ENCODE measurements around the gene ISY1. TPM values are rescaled to one million over a fixed set of nuclear protein-coding genes. Genes with fewer than 3 reads are reported as not detected.

The ISY1 gene
- total and polyA plus RNA-seq, 7 experiments from 2014 or later: 27.6 to 130 (median 39.4) TPM

DNA sequence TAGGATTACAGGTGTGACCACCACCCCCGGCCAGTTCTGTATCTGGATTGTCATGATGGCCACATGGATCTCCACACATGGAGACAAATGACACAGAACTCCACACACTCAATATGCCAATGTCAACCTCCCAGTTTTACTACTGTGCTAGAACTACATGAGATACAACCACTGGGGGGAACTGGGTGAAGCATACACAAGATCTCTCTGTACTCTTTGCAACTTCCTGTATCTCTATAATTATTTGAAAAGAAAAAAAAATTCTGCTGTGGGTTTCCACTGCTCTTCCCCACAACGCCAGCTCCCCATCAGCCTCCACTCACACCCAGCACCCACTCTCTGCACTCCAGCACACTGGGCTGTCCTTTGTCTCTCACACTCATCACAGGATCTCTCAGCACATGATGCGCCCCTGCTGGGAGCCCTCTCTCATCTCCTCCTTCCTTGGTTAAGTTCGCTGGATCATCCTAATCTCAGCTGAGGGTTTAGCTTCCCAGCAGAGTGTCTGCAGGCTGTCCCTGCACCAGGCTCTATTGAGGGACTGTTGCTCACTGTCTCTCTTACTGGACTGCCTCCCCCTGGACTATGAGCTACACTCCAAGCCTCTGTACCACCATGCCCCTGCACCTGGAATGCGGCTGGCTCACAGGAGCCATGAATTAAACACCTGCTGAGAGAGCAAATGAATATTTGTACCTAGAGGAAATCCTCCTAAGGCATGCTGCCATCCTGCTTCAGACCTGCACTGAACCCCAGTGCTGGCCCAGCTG lies 28.6 kb downstream of the ISY1 start:
- DNase-seq (no peak), ATAC-seq (peak; percentile 38)
- Mint-ChIP-seq H3K4me3 (peak overlapping the region in 5 of 10 donors; percentile 7 to 50 (median 34)), H3K36me3 (peaks cover 8 to 44% (median 21%) of the 10 kb centered on the region in 5 donors), H3K9me3 (no peaks in the 10 kb centered on the region), H3K27ac (peak overlapping the region; percentile 10 to 89 (median 79)), H3K27me3 (no peaks in the 10 kb centered on the region), H3K4me1 (peaks cover 3 to 32% (median 17%) of the 10 kb centered on the region in 7 donors)
- no peaks in the 10 kb centered on the region for H3K27me3 ChIP-seq (ENCODE audit: control insufficient read depth in 2 of 2, insufficient read depth in 2 of 2, low read length in 2 of 2)
- ChIA-PET POLR2A (interaction anchor here (0.6 to 10.8 kb wide), 5 partner anchors 10 to 105 kb away, joined by 3 to 89 read pairs (median 4); partner anchors contain the start of gene RAB43), CTCF (interaction anchor here (0.8 kb wide), 1 partner anchor 116 kb away, joined by 3 read pairs; no protein-coding TSS in a partner anchor)
- H3K9me3 ChIP-seq (ENCODE audit: control insufficient read depth in 2 of 3, low read length in 3 of 3): no peaks in the 10 kb centered on the region
- H3K36me3 ChIP-seq (ENCODE audit: control insufficient read depth in 2 of 3, insufficient read depth in 3 of 3, low read length in 3 of 3): peaks cover 21 to 82% (median 29%) of the 10 kb centered on the region in 3 experiments
- intact Hi-C loops (cut with micrococcal nuclease): loop anchor here in 1 of 2 donors (2.0 kb wide), 1 partner anchor 13 kb away; no protein-coding TSS in a partner anchor
- H3K4me3 ChIP-seq (ENCODE audit: low read length): no peak overlapping the region
- peak overlapping the region; percentile 3 for H3K27ac ChIP-seq (ENCODE audit: low read depth, low read length)
- H3K4me1 ChIP-seq (ENCODE audit: control insufficient read depth in 2 of 2, insufficient read depth in 2 of 2, low read length in 2 of 2): peaks cover 0 to 7% of the 10 kb centered on the region in 2 donors

DNA sequence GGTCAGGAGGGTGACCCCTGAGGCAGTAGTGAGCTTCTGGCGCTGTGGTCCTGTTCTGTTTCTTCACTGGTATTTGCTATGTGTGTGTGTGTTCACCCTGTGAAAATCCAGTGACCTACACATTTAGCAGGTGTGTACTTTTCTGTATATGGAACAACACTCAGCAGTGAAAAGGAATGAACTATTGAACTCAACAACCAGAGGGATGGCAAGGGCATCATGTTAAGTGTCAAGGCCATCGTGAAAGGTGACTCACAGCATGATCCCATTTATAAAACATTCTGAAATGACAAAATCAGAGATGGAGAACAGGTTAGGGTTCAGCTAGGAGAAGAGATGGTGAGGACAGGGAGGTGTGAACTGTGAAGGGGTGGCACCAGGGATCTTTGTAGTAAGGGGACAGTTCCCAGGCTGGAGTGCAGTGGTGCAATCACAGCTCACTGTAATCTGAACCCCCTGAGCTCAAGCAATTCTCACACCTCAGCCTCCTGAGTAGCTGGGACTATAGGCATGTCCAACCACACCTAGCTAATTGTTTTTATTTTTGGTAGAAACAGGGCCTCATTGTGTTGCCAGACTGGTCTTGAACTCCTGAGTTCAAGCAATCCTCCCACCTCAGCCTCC lies 29.3 kb downstream of the ISY1 start:
- peaks cover 19 to 78% (median 29%) of the 10 kb centered on the region in 3 experiments for H3K36me3 ChIP-seq (ENCODE audit: control insufficient read depth in 2 of 3, insufficient read depth in 3 of 3, low read length in 3 of 3)
- H3K4me3 ChIP-seq (ENCODE audit: low read length): no peak overlapping the region
- H3K4me1 ChIP-seq (ENCODE audit: control insufficient read depth in 2 of 2, insufficient read depth in 2 of 2, low read length in 2 of 2): peaks cover 0 to 7% of the 10 kb centered on the region in 2 donors
- intact Hi-C loops (cut with micrococcal nuclease): loop anchor here in 1 of 2 donors (2.0 kb wide), 1 partner anchor 13 kb away; no protein-coding TSS in a partner anchor
- no peaks in the 10 kb centered on the region for H3K27me3 ChIP-seq (ENCODE audit: control insufficient read depth in 2 of 2, insufficient read depth in 2 of 2, low read length in 2 of 2)
- Mint-ChIP-seq H3K27ac (peak overlapping the region in 8 of 9 donors; percentile 16 to 89 (median 80)), H3K9me3 (no peaks in the 10 kb centered on the region), H3K4me1 (peaks cover 3 to 32% (median 17%) of the 10 kb centered on the region in 7 donors), H3K27me3 (no peaks in the 10 kb centered on the region), H3K4me3 (peak overlapping the region in 2 of 10 donors; percentile 34 to 50), H3K36me3 (peaks cover 8 to 44% (median 21%) of the 10 kb centered on the region in 5 donors)
- ChIA-PET CTCF (interaction anchor here (0.6 to 1.4 kb wide), 3 partner anchors 12 to 116 kb away, joined by 3 read pairs; no protein-coding TSS in a partner anchor), POLR2A (interaction anchor here (0.8 to 10.8 kb wide), 5 partner anchors 11 to 30 kb away, joined by 4 to 89 read pairs (median 4); partner anchors contain the start of gene RAB43)
- DNase-seq (no peak), ATAC-seq (no peak)
- no peaks in the 10 kb centered on the region for H3K9me3 ChIP-seq (ENCODE audit: control insufficient read depth in 2 of 3, low read length in 3 of 3)
- no peak overlapping the region for H3K27ac ChIP-seq (ENCODE audit: low read depth, low read length)

DNA sequence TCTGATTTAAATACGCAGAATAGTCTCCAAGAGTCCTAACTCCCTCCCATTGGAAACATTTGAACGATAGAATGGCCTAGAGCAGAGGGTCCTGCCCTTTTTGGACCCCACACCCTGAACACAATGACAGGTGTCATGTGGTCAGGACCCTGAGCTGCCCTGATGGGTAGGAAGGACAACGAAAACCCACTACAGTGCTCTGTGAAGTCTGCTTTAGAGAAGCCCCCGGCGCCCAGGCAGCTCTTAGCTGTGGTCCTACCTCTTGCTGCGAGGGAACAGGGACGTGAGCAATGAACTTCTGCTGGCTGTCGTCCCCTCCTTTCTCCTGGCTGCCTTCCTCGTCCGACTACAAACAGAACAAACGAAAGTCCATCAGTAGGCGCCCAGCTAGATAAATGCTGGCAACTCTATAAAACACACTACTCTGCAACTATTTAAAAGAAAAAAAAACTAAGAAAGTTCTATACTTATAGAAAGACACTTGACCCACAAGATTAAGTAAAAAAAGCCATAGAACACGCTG lies 30.5 kb downstream of the ISY1 start:
- ChIA-PET POLR2A (interaction anchor here (1.2 to 10.8 kb wide), 2 partner anchors 10 to 32 kb away, joined by 4 to 89 read pairs; partner anchors contain the start of gene RAB43), CTCF (interaction anchor here (1.3 to 1.4 kb wide), 2 partner anchors 9 to 11 kb away, joined by 3 read pairs; partner anchors contain the start of gene RAB43)
- Mint-ChIP-seq H3K4me1 (peaks cover 3 to 32% (median 17%) of the 10 kb centered on the region in 7 donors), H3K9me3 (no peaks in the 10 kb centered on the region), H3K4me3 (no peak overlapping the region), H3K36me3 (peaks cover 8 to 44% (median 19%) of the 10 kb centered on the region in 5 donors), H3K27ac (peak overlapping the region in 1 of 9 donors; percentile 13), H3K27me3 (no peaks in the 10 kb centered on the region)
- H3K27me3 ChIP-seq (ENCODE audit: control insufficient read depth in 2 of 2, insufficient read depth in 2 of 2, low read length in 2 of 2): no peaks in the 10 kb centered on the region
- intact Hi-C loops (cut with micrococcal nuclease): no loop called here
- no peak overlapping the region for H3K27ac ChIP-seq (ENCODE audit: low read depth, low read length)
- DNase-seq: no peak
- H3K9me3 ChIP-seq (ENCODE audit: control insufficient read depth in 2 of 3, low read length in 3 of 3): no peaks in the 10 kb centered on the region
- no peak overlapping the region for H3K4me3 ChIP-seq (ENCODE audit: low read length)
- H3K36me3 ChIP-seq (ENCODE audit: control insufficient read depth in 2 of 3, insufficient read depth in 3 of 3, low read length in 3 of 3): peaks cover 19 to 74% (median 29%) of the 10 kb centered on the region in 3 experiments
- peaks cover 0 to 7% of the 10 kb centered on the region in 2 donors for H3K4me1 ChIP-seq (ENCODE audit: control insufficient read depth in 2 of 2, insufficient read depth in 2 of 2, low read length in 2 of 2)
- ATAC-seq: no peak

GRCh38 chr3:129128357-129129155 lies 32.3 kb downstream of the ISY1 start:
- Histone ChIP-seq H3K9me3 (ENCODE audit: control insufficient read depth in 2 of 3, low read length in 3 of 3) (no peaks in the 10 kb centered on the region), H3K36me3 (ENCODE audit: control insufficient read depth in 2 of 3, insufficient read depth in 3 of 3, low read length in 3 of 3) (peaks cover 19 to 56% (median 25%) of the 10 kb centered on the region in 3 experiments), H3K27ac (ENCODE audit: low read depth, low read length) (no peak overlapping the region), H3K4me1 (ENCODE audit: control insufficient read depth in 2 of 2, insufficient read depth in 2 of 2, low read length in 2 of 2) (peaks cover 0 to 7% of the 10 kb centered on the region in 2 donors), H3K4me3 (ENCODE audit: low read length) (no peak overlapping the region), H3K27me3 (ENCODE audit: control insufficient read depth in 2 of 2, insufficient read depth in 2 of 2, low read length in 2 of 2) (no peaks in the 10 kb centered on the region)
- Mint-ChIP-seq H3K9me3 (no peaks in the 10 kb centered on the region), H3K4me1 (peaks cover 3 to 28% (median 17%) of the 10 kb centered on the region in 7 donors), H3K27ac (peak overlapping the region in 3 of 9 donors; percentile 43 to 62 (median 48)), H3K4me3 (no peak overlapping the region), H3K36me3 (peaks cover 4 to 32% (median 12%) of the 10 kb centered on the region in 5 donors), H3K27me3 (no peaks in the 10 kb centered on the region)
- intact Hi-C loops (cut with micrococcal nuclease): loop anchor here in 1 of 2 donors (10.0 kb wide), 1 partner anchor 404 kb away; the partner anchor contains the start of gene RAB7A
- ChIA-PET CTCF (no interaction called here), POLR2A (interaction anchor here (1.6 to 10.8 kb wide), 2 partner anchors 8 to 121 kb away, joined by 5 to 89 read pairs; partner anchors contain the start of genes COPG1 and RAB43)
- DNase-seq (no peak), ATAC-seq (no peak)

DNA sequence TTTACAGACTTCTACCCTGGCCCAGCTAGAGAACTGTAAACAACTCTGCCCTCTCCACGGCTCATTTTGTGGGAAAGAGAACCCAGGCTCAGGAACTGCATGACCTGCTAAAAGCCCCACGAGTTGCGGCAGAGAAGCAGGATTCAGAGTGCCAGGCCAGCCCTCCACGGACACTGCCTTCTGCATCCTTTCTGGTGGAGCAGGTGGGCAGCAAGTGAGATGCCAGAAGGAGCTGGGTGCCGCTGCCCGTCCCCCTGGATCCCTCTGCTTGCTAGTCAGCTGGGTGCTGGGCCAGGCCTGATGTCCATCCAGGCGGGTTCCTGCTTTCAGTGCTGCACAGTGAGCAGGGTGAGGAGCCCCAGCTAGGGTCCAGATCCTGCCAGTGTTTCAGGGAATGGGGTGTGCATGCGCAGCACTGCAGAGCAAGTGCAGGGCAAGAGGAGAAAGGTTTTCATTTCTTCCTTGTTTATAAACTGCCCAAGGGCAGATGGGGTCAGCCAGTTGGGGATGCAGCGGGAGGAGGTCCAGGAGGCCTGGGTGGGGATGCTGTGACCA lies 34.1 kb downstream of the ISY1 start:
- ChIA-PET CTCF (interaction anchor here (1.1 kb wide), 1 partner anchor 74 kb away, joined by 3 read pairs; no protein-coding TSS in a partner anchor), POLR2A (interaction anchor here (1.1 to 10.8 kb wide), 2 partner anchors 6 to 56 kb away, joined by 4 to 89 read pairs; partner anchors contain the start of gene RAB43)
- Mint-ChIP-seq H3K4me1 (peaks cover 5 to 22% (median 14%) of the 10 kb centered on the region in 7 donors), H3K27ac (peak overlapping the region in 8 of 9 donors; percentile 41 to 89 (median 75)), H3K36me3 (peaks cover 2 to 19% (median 6%) of the 10 kb centered on the region in 5 donors), H3K27me3 (no peaks in the 10 kb centered on the region), H3K9me3 (no peaks in the 10 kb centered on the region), H3K4me3 (no peak overlapping the region)
- DNase-seq (no peak), ATAC-seq (no peak)
- Histone ChIP-seq H3K27me3 (ENCODE audit: control insufficient read depth in 2 of 2, insufficient read depth in 2 of 2, low read length in 2 of 2) (no peaks in the 10 kb centered on the region), H3K27ac (ENCODE audit: low read depth, low read length) (no peak overlapping the region), H3K9me3 (ENCODE audit: control insufficient read depth in 2 of 3, low read length in 3 of 3) (no peaks in the 10 kb centered on the region), H3K4me3 (ENCODE audit: low read length) (no peak overlapping the region), H3K4me1 (ENCODE audit: control insufficient read depth in 2 of 2, insufficient read depth in 2 of 2, low read length in 2 of 2) (no peaks in the 10 kb centered on the region), H3K36me3 (ENCODE audit: control insufficient read depth in 2 of 3, insufficient read depth in 3 of 3, low read length in 3 of 3) (peaks cover 19 to 40% (median 20%) of the 10 kb centered on the region in 3 experiments)
- intact Hi-C loops (cut with micrococcal nuclease): loop anchor here in 1 of 2 donors (10.0 kb wide), 1 partner anchor 402 kb away; the partner anchor contains the start of gene RAB7A

Measured in naive thymus-derived CD4-positive, alpha-beta T cell (primary cell).